ENCODE data around the gene ANO9.

ANO9 gene

DNA sequence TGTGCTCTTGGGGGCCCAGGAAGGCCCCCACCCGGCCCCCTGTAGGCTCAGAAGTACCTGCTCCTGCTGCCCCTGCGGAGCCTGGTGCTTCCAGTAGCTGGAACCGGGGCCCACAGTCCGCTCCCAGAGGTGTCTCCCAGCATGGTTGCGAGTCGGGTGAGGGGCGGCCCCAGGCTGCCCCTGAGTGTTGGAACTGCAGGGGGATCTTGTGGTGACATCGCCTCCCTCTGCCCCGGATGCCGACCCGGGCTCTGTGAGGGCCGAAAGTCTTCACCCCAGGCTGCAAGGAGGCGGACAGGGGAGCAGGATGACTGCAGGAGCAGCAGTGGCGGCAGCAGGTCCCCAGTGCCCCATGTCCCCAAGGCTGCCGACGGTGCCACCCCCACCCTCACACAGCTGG, 57.3 kb downstream of the ANO9 start:
- no CpG with 5 or more reads among the region's 16 CpGs for WGBS (ENCODE audit: extremely low coverage, insufficient coverage, insufficient read length)
- no peak overlapping the region for H2AK5ac ChIP-seq (ENCODE audit: low read length)
- peaks cover 19% of the 10 kb centered on the region for H3K9me3 ChIP-seq (ENCODE audit: insufficient read depth, low read depth, low read length)
- H3K36me3 ChIP-seq (ENCODE audit: control insufficient read depth in 1 of 2, insufficient read depth in 2 of 2, low read length in 2 of 2): peaks cover 11% of the 10 kb centered on the region in 2 experiments
- no peaks in the 10 kb centered on the region for H3K4me1 ChIP-seq (ENCODE audit: control insufficient read depth in 1 of 2, insufficient read depth in 2 of 2, low read length in 2 of 2)
- no peak overlapping the region for H3K27ac ChIP-seq (ENCODE audit: low read depth, low read length)
- H4K91ac ChIP-seq (ENCODE audit: low read depth, low read length): no peak overlapping the region
- H4K12ac ChIP-seq (ENCODE audit: low read depth, low read length): no peak overlapping the region
- H3K18ac ChIP-seq (ENCODE audit: low read length): no peak overlapping the region
- no peak overlapping the region for H2BK120ac ChIP-seq (ENCODE audit: insufficient read depth, low read length, poor library complexity)
- H3K79me2 ChIP-seq (ENCODE audit: control insufficient read depth, insufficient read depth, low read length, poor library complexity): no peaks in the 10 kb centered on the region
- no peak for DNase-seq
- no peak overlapping the region for H2AFZ ChIP-seq (ENCODE audit: insufficient read depth, low read length, poor library complexity)
- H3K9ac ChIP-seq (ENCODE audit: low read length): no peak overlapping the region
- no peak overlapping the region for H3K4me2 ChIP-seq (ENCODE audit: low read length)
- no peak overlapping the region for H4K8ac ChIP-seq (ENCODE audit: low read depth, low read length)
- H3K79me1 ChIP-seq (ENCODE audit: low read length): no peaks in the 10 kb centered on the region
- no peak overlapping the region for H3K23ac ChIP-seq (ENCODE audit: low read length)
- no peak overlapping the region for H2BK12ac ChIP-seq (ENCODE audit: low read length)
- peaks cover 4% of the 10 kb centered on the region for H3K27me3 ChIP-seq (ENCODE audit: insufficient read depth, low read length)
- H3K4ac ChIP-seq (ENCODE audit: low read depth, low read length): no peak overlapping the region
- no peak overlapping the region for H3K4me3 ChIP-seq (ENCODE audit: low read depth, low read length)
- H2BK5ac ChIP-seq (ENCODE audit: low read depth, low read length, poor library complexity): no peak overlapping the region
- no peak overlapping the region for H3K14ac ChIP-seq (ENCODE audit: low read length)

DNA sequence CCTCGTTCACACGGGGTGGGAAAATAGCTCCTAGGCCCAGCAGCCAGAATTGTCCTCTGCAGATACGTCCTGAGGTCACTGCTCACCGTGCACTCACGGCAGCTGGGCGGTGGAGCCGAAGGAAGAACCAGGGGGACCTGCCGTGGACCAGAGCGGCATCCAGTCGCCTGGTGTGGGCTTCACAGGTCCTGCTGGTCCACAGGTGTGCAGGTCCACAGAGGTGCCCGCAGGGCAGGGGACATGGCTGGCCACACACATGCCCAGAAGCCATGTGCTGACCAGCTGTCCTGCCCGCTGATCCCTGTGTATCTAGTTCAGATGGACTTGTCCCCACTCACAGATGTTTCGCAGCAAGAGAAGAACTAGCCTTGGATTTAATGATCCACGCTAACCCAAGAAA, 58.4 kb downstream of the ANO9 start:
- Histone ChIP-seq H3K18ac (ENCODE audit: low read length) (no peak overlapping the region), H2BK120ac (ENCODE audit: insufficient read depth, low read length, poor library complexity) (no peak overlapping the region), H3K79me2 (ENCODE audit: control insufficient read depth, insufficient read depth, low read length, poor library complexity) (no peaks in the 10 kb centered on the region), H2BK5ac (ENCODE audit: low read depth, low read length, poor library complexity) (no peak overlapping the region), H3K23ac (ENCODE audit: low read length) (no peak overlapping the region), H3K9ac (ENCODE audit: low read length) (no peak overlapping the region), H3K27ac (ENCODE audit: low read depth, low read length) (no peak overlapping the region), H4K8ac (ENCODE audit: low read depth, low read length) (no peak overlapping the region), H3K9me3 (ENCODE audit: insufficient read depth, low read depth, low read length) (peaks cover 19% of the 10 kb centered on the region), H3K4me1 (ENCODE audit: control insufficient read depth in 1 of 2, insufficient read depth in 2 of 2, low read length in 2 of 2) (no peaks in the 10 kb centered on the region), H4K12ac (ENCODE audit: low read depth, low read length) (no peak overlapping the region), H2AK5ac (ENCODE audit: low read length) (no peak overlapping the region), H4K91ac (ENCODE audit: low read depth, low read length) (no peak overlapping the region), H3K14ac (ENCODE audit: low read length) (no peak overlapping the region), H3K4ac (ENCODE audit: low read depth, low read length) (no peak overlapping the region), H3K4me3 (ENCODE audit: low read depth, low read length) (no peak overlapping the region), H3K27me3 (ENCODE audit: insufficient read depth, low read length) (peaks cover 4% of the 10 kb centered on the region), H3K79me1 (ENCODE audit: low read length) (no peaks in the 10 kb centered on the region), H3K4me2 (ENCODE audit: low read length) (no peak overlapping the region), H2BK12ac (ENCODE audit: low read length) (no peak overlapping the region), H2AFZ (ENCODE audit: insufficient read depth, low read length, poor library complexity) (no peak overlapping the region), H3K36me3 (ENCODE audit: control insufficient read depth in 1 of 2, insufficient read depth in 2 of 2, low read length in 2 of 2) (peaks cover 11 to 16% of the 10 kb centered on the region in 2 experiments)
- WGBS (ENCODE audit: extremely low coverage, insufficient coverage, insufficient read length): no CpG with 5 or more reads among the region's 14 CpGs
- no peak for DNase-seq

DNA sequence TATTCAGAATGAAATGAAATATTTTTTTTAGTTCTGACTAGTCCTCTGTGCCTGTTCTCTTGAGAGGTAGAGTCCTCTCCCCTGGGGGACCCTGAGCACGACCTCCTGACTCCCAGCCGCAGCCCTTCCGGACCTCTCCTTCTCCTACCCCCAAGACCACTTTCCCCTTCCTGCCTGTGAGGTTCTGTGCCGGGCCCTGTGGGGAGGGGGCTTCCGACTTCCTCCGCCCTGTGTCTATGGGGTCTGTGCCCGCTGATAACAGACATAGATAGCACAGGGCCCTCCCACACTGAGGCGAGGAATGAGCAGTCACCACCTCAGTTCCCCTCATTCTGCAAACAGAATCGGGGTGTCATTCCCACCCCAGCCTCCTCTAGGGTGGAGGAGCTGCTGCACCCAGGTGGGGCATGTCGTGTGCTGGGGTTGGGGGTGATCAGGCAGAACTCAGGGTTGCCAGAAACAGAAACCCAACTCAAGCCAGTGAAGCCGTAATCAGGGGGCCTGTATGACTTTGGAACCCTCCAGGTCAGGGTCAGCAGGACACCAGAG, 59.7 kb downstream of the ANO9 start:
- H3K4me3 ChIP-seq (ENCODE audit: low read depth, low read length): no peak overlapping the region
- H2BK5ac ChIP-seq (ENCODE audit: low read depth, low read length, poor library complexity): no peak overlapping the region
- no peak overlapping the region for H2AK5ac ChIP-seq (ENCODE audit: low read length)
- no peak overlapping the region for H3K18ac ChIP-seq (ENCODE audit: low read length)
- no peak overlapping the region for H2BK12ac ChIP-seq (ENCODE audit: low read length)
- H3K36me3 ChIP-seq (ENCODE audit: control insufficient read depth in 1 of 2, insufficient read depth in 2 of 2, low read length in 2 of 2): peaks cover 15 to 19% of the 10 kb centered on the region in 2 experiments
- H3K27me3 ChIP-seq (ENCODE audit: insufficient read depth, low read length): peaks cover 4% of the 10 kb centered on the region
- no peak overlapping the region for H4K12ac ChIP-seq (ENCODE audit: low read depth, low read length)
- no peak overlapping the region for H2AFZ ChIP-seq (ENCODE audit: insufficient read depth, low read length, poor library complexity)
- no peaks in the 10 kb centered on the region for H3K4me1 ChIP-seq (ENCODE audit: control insufficient read depth in 1 of 2, insufficient read depth in 2 of 2, low read length in 2 of 2)
- H3K27ac ChIP-seq (ENCODE audit: low read depth, low read length): no peak overlapping the region
- H3K9ac ChIP-seq (ENCODE audit: low read length): no peak overlapping the region
- no peak overlapping the region for H3K4me2 ChIP-seq (ENCODE audit: low read length)
- H3K4ac ChIP-seq (ENCODE audit: low read depth, low read length): no peak overlapping the region
- H4K8ac ChIP-seq (ENCODE audit: low read depth, low read length): no peak overlapping the region
- H3K14ac ChIP-seq (ENCODE audit: low read length): no peak overlapping the region
- no peak for DNase-seq
- H2BK120ac ChIP-seq (ENCODE audit: insufficient read depth, low read length, poor library complexity): no peak overlapping the region
- no peaks in the 10 kb centered on the region for H3K79me2 ChIP-seq (ENCODE audit: control insufficient read depth, insufficient read depth, low read length, poor library complexity)
- no CpG with 5 or more reads among the region's 11 CpGs for WGBS (ENCODE audit: extremely low coverage, insufficient coverage, insufficient read length)
- no peak overlapping the region for H3K23ac ChIP-seq (ENCODE audit: low read length)
- no peaks in the 10 kb centered on the region for H3K79me1 ChIP-seq (ENCODE audit: low read length)
- H3K9me3 ChIP-seq (ENCODE audit: insufficient read depth, low read depth, low read length): peaks cover 17% of the 10 kb centered on the region
- H4K91ac ChIP-seq (ENCODE audit: low read depth, low read length): no peak overlapping the region

DNA sequence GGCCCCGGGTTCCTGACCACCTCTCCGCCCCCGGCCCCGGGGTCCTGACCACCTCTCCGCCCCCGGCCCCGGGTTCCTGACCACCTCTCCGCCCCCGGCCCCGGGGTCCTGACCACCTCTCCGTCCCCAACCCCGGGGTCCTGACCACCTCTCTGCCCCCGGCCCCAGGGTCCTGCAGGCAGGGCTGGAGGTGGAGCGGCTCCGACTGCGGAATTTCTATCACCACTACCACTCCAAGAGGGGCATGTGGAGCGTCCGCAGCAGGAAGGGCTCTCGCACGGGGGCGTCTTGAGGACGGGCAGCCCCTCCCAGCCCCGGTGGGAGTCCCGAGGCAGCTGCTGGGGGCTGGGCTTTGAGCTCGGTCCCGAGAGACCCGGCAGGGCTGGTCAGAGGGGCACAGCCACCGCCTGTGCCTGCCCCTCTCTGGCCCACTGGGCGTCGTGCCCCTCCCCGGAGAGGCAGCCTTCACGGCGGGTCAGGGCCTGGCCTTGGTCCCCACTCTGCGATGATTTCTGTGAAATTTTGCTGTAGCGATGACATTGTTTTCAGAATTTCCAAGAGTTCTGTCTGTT, 60.2 kb downstream of the ANO9 start:
- Histone ChIP-seq H2BK12ac (ENCODE audit: low read length) (no peak overlapping the region), H3K4me2 (ENCODE audit: low read length) (no peak overlapping the region), H3K14ac (ENCODE audit: low read length) (no peak overlapping the region), H3K27ac (ENCODE audit: low read depth, low read length) (no peak overlapping the region), H3K23ac (ENCODE audit: low read length) (no peak overlapping the region), H2AK5ac (ENCODE audit: low read length) (no peak overlapping the region), H2BK5ac (ENCODE audit: low read depth, low read length, poor library complexity) (no peak overlapping the region), H3K4me1 (ENCODE audit: control insufficient read depth in 1 of 2, insufficient read depth in 2 of 2, low read length in 2 of 2) (no peaks in the 10 kb centered on the region), H3K79me2 (ENCODE audit: control insufficient read depth, insufficient read depth, low read length, poor library complexity) (no peaks in the 10 kb centered on the region), H4K91ac (ENCODE audit: low read depth, low read length) (no peak overlapping the region), H3K4me3 (ENCODE audit: low read depth, low read length) (no peak overlapping the region), H4K12ac (ENCODE audit: low read depth, low read length) (no peak overlapping the region), H3K9me3 (ENCODE audit: insufficient read depth, low read depth, low read length) (peaks cover 15% of the 10 kb centered on the region), H4K8ac (ENCODE audit: low read depth, low read length) (no peak overlapping the region), H3K79me1 (ENCODE audit: low read length) (no peaks in the 10 kb centered on the region), H3K27me3 (ENCODE audit: insufficient read depth, low read length) (peaks cover 4% of the 10 kb centered on the region), H2AFZ (ENCODE audit: insufficient read depth, low read length, poor library complexity) (no peak overlapping the region), H3K9ac (ENCODE audit: low read length) (no peak overlapping the region), H2BK120ac (ENCODE audit: insufficient read depth, low read length, poor library complexity) (no peak overlapping the region), H3K36me3 (ENCODE audit: control insufficient read depth in 1 of 2, insufficient read depth in 2 of 2, low read length in 2 of 2) (peaks cover 19 to 20% of the 10 kb centered on the region in 2 experiments), H3K18ac (ENCODE audit: low read length) (no peak overlapping the region), H3K4ac (ENCODE audit: low read depth, low read length) (no peak overlapping the region)
- WGBS (ENCODE audit: extremely low coverage, insufficient coverage, insufficient read length): no CpG with 5 or more reads among the region's 35 CpGs
- no peak for DNase-seq
